HUES6 (cell line): Measurements from ENCODE around the gene COL23A1.

ENCODE experiments used
- H3K27ac ChIP-seq: 2 replicates; pipeline ENCODE4 v1.7.0; 2013; ENCODE audit warnings: low read depth, mild to moderate bottlenecking, low read length, inconsistent platforms
- H3K27me3 ChIP-seq: 2 replicates; pipeline ENCODE4 v1.6.1; 2013; ENCODE audit warnings: low read length; ENCODE audit not compliant: control insufficient read depth, insufficient read depth
- H3K36me3 ChIP-seq: 2 replicates; pipeline ENCODE4 v1.6.1; 2013; ENCODE audit warnings: low read length; ENCODE audit not compliant: control insufficient read depth, insufficient read depth
- H3K4me1 ChIP-seq: 2 replicates; pipeline ENCODE4 v1.6.1; 2013; ENCODE audit warnings: low read length; ENCODE audit not compliant: control insufficient read depth, insufficient read depth
- H3K4me3 ChIP-seq: 2 replicates; pipeline ENCODE4 v1.5.1; 2013; ENCODE audit warnings: low read depth, low read length
- H3K9ac ChIP-seq: one replicate; pipeline ENCODE4 v1.6.1; 2013; ENCODE audit warnings: mild to moderate bottlenecking, low read length
- H3K9me3 ChIP-seq: 2 replicates; pipeline ENCODE4 v1.6.1; 2013; ENCODE audit warnings: low read depth, low read length; ENCODE audit not compliant: control insufficient read depth, insufficient read depth

The COL23A1 gene

DNA sequence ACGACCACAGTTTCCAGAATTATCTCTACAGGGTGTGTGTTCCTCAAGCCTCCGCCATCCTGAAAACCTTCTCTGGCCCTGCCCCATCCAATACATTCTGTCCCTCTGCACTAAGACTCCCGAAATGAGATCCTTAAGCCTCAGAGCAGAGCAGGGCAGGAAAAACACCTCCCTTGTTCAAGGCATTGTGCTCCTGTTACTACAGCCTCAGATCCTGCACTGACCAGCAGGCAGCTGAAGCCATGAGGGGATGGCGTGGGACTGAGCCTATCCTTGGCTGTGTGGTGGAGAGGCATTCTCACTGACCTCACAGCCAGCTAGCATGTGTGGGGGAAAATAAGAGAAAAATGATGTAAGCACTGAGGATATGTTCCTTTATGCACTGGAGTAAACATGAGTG, 250.9 kb downstream of the COL23A1 start:
- Histone ChIP-seq H3K36me3 (no peaks in the 10 kb centered on the region), H3K27ac (no peak overlapping the region), H3K4me3 (no peak overlapping the region), H3K4me1 (peaks cover 3% of the 10 kb centered on the region; the same call in 1 of the 2 replicates), H3K9ac (no peak overlapping the region), H3K9me3 (no peaks in the 10 kb centered on the region), H3K27me3 (no peaks in the 10 kb centered on the region)

DNA sequence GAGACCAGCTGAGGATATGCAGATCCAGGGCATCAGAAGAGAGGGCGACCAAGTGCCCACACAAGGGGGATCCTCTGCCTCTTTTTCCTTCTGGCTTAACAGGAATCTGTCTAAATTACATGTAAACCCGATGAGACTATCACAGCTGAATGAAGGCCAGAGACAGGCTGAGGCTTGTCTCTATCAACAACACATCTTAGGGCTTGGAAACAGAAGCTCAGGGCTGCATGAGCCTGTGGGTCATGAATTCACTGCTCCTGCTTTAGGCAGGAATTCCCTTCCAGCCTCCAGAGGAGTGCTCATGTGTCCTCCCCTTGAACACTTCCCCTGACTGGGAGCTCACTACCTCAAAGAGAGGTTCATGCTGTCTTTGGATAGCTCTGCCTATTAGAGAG, 251.4 kb downstream of the COL23A1 start:
- peaks cover 5% of the 10 kb centered on the region; the same call in 1 of the 2 replicates for H3K4me1 ChIP-seq
- no peak overlapping the region for H3K27ac ChIP-seq
- no peaks in the 10 kb centered on the region for H3K36me3 ChIP-seq
- H3K9ac ChIP-seq = no peak overlapping the region
- no peaks in the 10 kb centered on the region for H3K9me3 ChIP-seq
- no peak overlapping the region for H3K4me3 ChIP-seq
- H3K27me3 ChIP-seq = no peaks in the 10 kb centered on the region

- Histone ChIP-seq H3K9me3 (no peaks in the 10 kb centered on the region), H3K4me3 (no peak overlapping the region), H3K27ac (no peak overlapping the region), H3K27me3 (no peaks in the 10 kb centered on the region), H3K4me1 (peaks cover 5% of the 10 kb centered on the region; the same call in 1 of the 2 replicates), H3K36me3 (no peaks in the 10 kb centered on the region), H3K9ac (no peak overlapping the region)
These were observed 252.0 kb downstream of the COL23A1 start for GRCh38 chr5:178338126-178338749.

GRCh38 chr5:178337334-178337741, 252.9 kb downstream of the COL23A1 start:
- H3K36me3 ChIP-seq = no peaks in the 10 kb centered on the region
- H3K27ac ChIP-seq = no peak overlapping the region

GRCh38 chr5:178336889-178337288, 253.3 kb downstream of the COL23A1 start:
- H3K4me3 ChIP-seq = no peak overlapping the region
- no peak overlapping the region for H3K27ac ChIP-seq

More at GRCh38 chr5:178337334-178337741, 252.9 kb downstream of the COL23A1 start:
- Histone ChIP-seq H3K9me3 (no peaks in the 10 kb centered on the region), H3K9ac (no peak overlapping the region), H3K4me3 (no peak overlapping the region), H3K4me1 (peaks cover 5% of the 10 kb centered on the region; the same call in 1 of the 2 replicates), H3K27me3 (no peaks in the 10 kb centered on the region)

DNA sequence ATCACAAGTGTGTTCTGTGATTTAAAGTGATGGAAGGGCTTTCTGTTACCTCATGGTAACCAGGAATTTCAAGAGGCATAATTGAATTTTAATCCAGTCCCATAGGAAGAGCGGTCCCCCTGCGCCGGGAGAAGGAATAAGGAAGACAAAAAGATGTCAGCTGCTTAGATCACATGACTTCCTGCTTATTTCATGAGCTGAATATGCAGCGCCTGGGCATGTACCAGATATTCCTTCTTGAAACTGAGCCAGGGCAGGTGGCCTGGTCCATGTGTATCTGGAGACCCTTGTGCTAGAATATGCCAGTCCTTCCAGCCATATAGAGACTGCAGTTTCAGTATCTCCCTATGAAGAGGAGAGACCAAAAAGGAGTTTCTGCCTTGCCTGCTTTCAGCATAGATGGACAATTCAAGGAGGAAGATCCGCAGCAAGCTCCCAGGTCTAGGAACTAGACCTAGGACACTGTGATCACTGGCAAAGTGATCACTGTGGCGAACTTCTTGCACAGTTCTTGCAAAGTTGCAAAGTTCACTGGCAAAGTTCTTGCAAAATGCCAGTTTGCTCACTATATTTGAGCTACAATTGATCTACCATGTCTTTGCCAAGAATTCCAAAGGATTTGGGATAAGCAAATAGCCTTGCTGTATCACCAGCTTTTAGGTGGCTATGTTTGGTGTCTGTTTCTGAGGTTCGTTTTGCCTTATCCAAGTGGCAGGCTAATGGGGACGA, 254.7 kb downstream of the COL23A1 start:
- Histone ChIP-seq H3K36me3 (no peaks in the 10 kb centered on the region), H3K27ac (no peak overlapping the region), H3K27me3 (no peaks in the 10 kb centered on the region), H3K4me3 (no peak overlapping the region), H3K4me1 (peaks cover 11% of the 10 kb centered on the region; the same call in 1 of the 2 replicates), H3K9me3 (no peaks in the 10 kb centered on the region), H3K9ac (no peak overlapping the region)

More at GRCh38 chr5:178336889-178337288, 253.3 kb downstream of the COL23A1 start:
- Histone ChIP-seq H3K4me1 (peaks cover 5% of the 10 kb centered on the region; the same call in 1 of the 2 replicates), H3K9me3 (no peaks in the 10 kb centered on the region), H3K27me3 (no peaks in the 10 kb centered on the region), H3K36me3 (no peaks in the 10 kb centered on the region), H3K9ac (no peak overlapping the region)

- Histone ChIP-seq H3K27ac (no peak overlapping the region), H3K36me3 (no peaks in the 10 kb centered on the region), H3K27me3 (no peaks in the 10 kb centered on the region), H3K9me3 (no peaks in the 10 kb centered on the region), H3K4me3 (no peak overlapping the region), H3K9ac (no peak overlapping the region), H3K4me1 (peaks cover 11% of the 10 kb centered on the region; the same call in 1 of the 2 replicates)
These were observed 255.3 kb downstream of the COL23A1 start for GRCh38 chr5:178334861-178335260.

- Histone ChIP-seq H3K9me3 (no peaks in the 10 kb centered on the region), H3K36me3 (no peaks in the 10 kb centered on the region), H3K9ac (no peak overlapping the region), H3K27me3 (no peaks in the 10 kb centered on the region), H3K27ac (no peak overlapping the region), H3K4me3 (no peak overlapping the region), H3K4me1 (peaks cover 13% of the 10 kb centered on the region)
These were observed 256.2 kb downstream of the COL23A1 start for GRCh38 chr5:178333821-178334481.

DNA sequence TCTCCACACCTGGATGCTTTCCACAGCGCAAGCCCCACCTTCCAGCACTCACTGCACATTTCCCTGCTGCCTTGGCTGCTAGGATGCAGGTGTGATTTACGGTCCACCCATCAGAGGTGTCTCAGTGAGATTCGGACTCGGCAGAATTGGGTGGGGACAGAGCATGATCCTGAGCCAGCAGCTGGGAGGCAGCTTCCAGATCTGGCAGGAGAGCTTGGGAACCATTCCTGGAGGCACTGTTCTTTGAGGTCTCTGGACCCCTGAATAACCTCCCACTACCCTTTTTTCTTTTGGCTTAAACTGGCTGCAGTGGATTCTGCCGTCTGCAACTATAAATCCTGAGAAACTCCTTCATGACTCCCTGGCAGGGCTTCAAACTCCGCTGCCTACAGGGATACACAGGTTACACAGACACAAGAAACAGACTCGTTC, 258.0 kb downstream of the COL23A1 start:
- no peak overlapping the region for H3K4me3 ChIP-seq
- H3K36me3 ChIP-seq = no peaks in the 10 kb centered on the region
- no peaks in the 10 kb centered on the region for H3K9me3 ChIP-seq
- H3K27me3 ChIP-seq = no peaks in the 10 kb centered on the region
- peaks cover 17% of the 10 kb centered on the region for H3K4me1 ChIP-seq
- no peak overlapping the region for H3K27ac ChIP-seq
- H3K9ac ChIP-seq = no peak overlapping the region

DNA sequence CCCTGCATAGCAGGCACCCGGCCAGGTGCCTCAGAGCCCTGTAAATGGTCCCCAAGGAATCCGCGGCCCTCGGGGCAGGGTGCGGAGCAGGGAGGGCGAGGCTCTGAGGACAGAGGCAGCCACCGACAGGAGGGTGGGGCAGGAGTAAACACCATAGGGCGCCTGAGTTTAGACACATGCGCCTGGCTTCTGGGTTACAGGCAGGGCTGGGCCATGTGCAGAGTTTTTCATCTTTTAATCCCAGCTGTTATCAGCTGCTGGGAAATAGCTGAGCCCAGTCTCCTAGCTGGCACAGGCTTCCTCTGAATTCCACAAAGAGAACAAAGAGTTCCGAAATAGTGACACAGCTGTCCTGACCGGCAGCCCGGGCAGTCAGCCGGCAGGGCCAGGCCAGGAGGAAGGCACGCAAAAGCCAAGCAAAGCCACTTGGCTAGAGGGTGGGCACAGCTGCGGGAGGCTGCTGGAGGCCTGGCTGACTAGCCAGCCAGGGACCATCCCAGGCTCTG, 258.6 kb downstream of the COL23A1 start:
- Histone ChIP-seq H3K27me3 (no peaks in the 10 kb centered on the region), H3K36me3 (no peaks in the 10 kb centered on the region), H3K9me3 (no peaks in the 10 kb centered on the region), H3K9ac (no peak overlapping the region), H3K27ac (no peak overlapping the region), H3K4me3 (no peak overlapping the region), H3K4me1 (peaks cover 17% of the 10 kb centered on the region)
